Vagina (tissue), 2 donors: ENCODE data around the gene MCF2L. TPM values are rescaled to one million over a fixed set of nuclear protein-coding genes. Genes with fewer than 3 reads are reported as not detected.

Source experiments
- DNase-seq, 2 donors: peaks; one replicate each; pipeline ENCODE4 v3.0.0-alpha.2; 2017; ENCODE audit errors: extremely low spot score in 2 of 2
- H3K27ac ChIP-seq: fragments of 200-600 bp; sonication (generic); one replicate; pipeline ENCODE4 v1.5.1; 2019
- H3K27me3 ChIP-seq: fragments of 200-600 bp; sonication (generic); one replicate; pipeline ENCODE4 v1.5.1; 2019
- H3K36me3 ChIP-seq, 2 donors: fragments of 200-600 bp; sonication (generic); one replicate each; pipeline ENCODE4 v1.5.1; 2017 to 2019
- H3K4me1 ChIP-seq: fragments of 200-600 bp; sonication (generic); one replicate; pipeline ENCODE4 v1.5.1; 2019
- H3K4me3 ChIP-seq, 2 donors: fragments of 200-600 bp; sonication (generic); 1 replicate in 1 of 2; 2 replicates in 1 of 2; pipeline ENCODE4 v1.5.1; 2016 to 2019
- H3K9me3 ChIP-seq: fragments of 200-600 bp; sonication (generic); one replicate; pipeline ENCODE4 v1.5.1; 2019
- CTCF ChIP-seq, 3 experiments: fragments of 450-650 bp in 2 of 3; fragments of 200-600 bp in 1 of 3; sonication (generic) in 1 of 3; IDR thresholded peaks; one replicate each; pipeline ENCODE4 v1.5.1; 2017 to 2019; ENCODE audit warnings: antibody characterized with exemption in 3 of 3, mild to moderate bottlenecking in 2 of 3, moderate library complexity in 2 of 3
- POLR2A ChIP-seq, 2 donors: fragments of 450-650 bp; IDR thresholded peaks; one replicate each; pipeline ENCODE4 v1.6.1; 2017; ENCODE audit warnings: antibody characterized with exemption in 2 of 2, mild to moderate bottlenecking in 2 of 2, moderate library complexity in 2 of 2
- POLR2AphosphoS5 ChIP-seq, 2 donors: sonication (generic); formaldehyde crosslinking; IDR thresholded peaks; one replicate each; pipeline ENCODE4 v1.9.0; 2017; ENCODE audit warnings: antibody characterized with exemption in 2 of 2, mild to moderate bottlenecking in 2 of 2, low read depth in 1 of 2; ENCODE audit not compliant: insufficient read depth in 1 of 2
- intact Hi-C: fragments of 100-400 bp; cut with DNase I; formaldehyde crosslinking; loops from one replicate; pipeline ENCODE4 v1.15.1; 2023
- total RNA-seq: library from RNA; depleted of rRNA; stranded (reverse); fragments of >200 nt; gene quantifications from one replicate; pipeline ENCODE4 v1.2.3, GENCODE V29; 2016

The MCF2L gene
- total RNA-seq, 1 donor from 2014 or later: 45.4 TPM

- Histone ChIP-seq H3K4me3 (no peak overlapping the region), H3K4me1 (no peaks in the 10 kb centered on the region), H3K36me3 (no peaks in the 10 kb centered on the region), H3K9me3 (no peaks in the 10 kb centered on the region), H3K27ac (no peak overlapping the region), H3K27me3 (no peaks in the 10 kb centered on the region)
- TF ChIP-seq POLR2A (IDR thresholded peaks at IDR 0.05): no peak
- no peak for TF ChIP-seq POLR2AphosphoS5 (IDR thresholded peaks at IDR 0.05; ENCODE audit: insufficient read depth in 1 of 2, low read depth in 1 of 2)
- no peak for TF ChIP-seq CTCF (IDR thresholded peaks at IDR 0.05)
- intact Hi-C loops: no loop called here
- no peak for DNase-seq
Measured at GRCh38 chr13:113061271-113061625, 92.2 kb downstream of the MCF2L start.

- Histone ChIP-seq H3K4me1 (no peaks in the 10 kb centered on the region), H3K9me3 (no peaks in the 10 kb centered on the region), H3K27me3 (no peaks in the 10 kb centered on the region), H3K27ac (no peak overlapping the region), H3K4me3 (no peak overlapping the region), H3K36me3 (no peaks in the 10 kb centered on the region)
- intact Hi-C loops: no loop called here
- TF ChIP-seq POLR2A (IDR thresholded peaks at IDR 0.05): no peak
- no peak for TF ChIP-seq POLR2AphosphoS5 (IDR thresholded peaks at IDR 0.05; ENCODE audit: insufficient read depth in 1 of 2, low read depth in 1 of 2)
- no peak for TF ChIP-seq CTCF (IDR thresholded peaks at IDR 0.05)
- DNase-seq: no peak
Measured at GRCh38 chr13:113061796-113062425, 92.9 kb downstream of the MCF2L start.

- Histone ChIP-seq H3K4me3 (no peak overlapping the region), H3K27me3 (no peaks in the 10 kb centered on the region), H3K27ac (no peak overlapping the region), H3K36me3 (no peaks in the 10 kb centered on the region), H3K4me1 (no peaks in the 10 kb centered on the region), H3K9me3 (no peaks in the 10 kb centered on the region)
- intact Hi-C loops: no loop called here
- TF ChIP-seq POLR2AphosphoS5 (IDR thresholded peaks at IDR 0.05; ENCODE audit: insufficient read depth in 1 of 2, low read depth in 1 of 2) (no peak), POLR2A (IDR thresholded peaks at IDR 0.05) (no peak), CTCF (IDR thresholded peaks at IDR 0.05) (no peak)
- no peak for DNase-seq
Measured at GRCh38 chr13:113062691-113063090, 93.7 kb downstream of the MCF2L start.

GRCh38 chr13:113063091-113063491, 94.1 kb downstream of the MCF2L start:
- no peak for DNase-seq
- no peaks in the 10 kb centered on the region for H3K9me3 ChIP-seq
- intact Hi-C loops: no loop called here
- no peak overlapping the region for H3K27ac ChIP-seq
- H3K36me3 ChIP-seq: no peaks in the 10 kb centered on the region
- no peaks in the 10 kb centered on the region for H3K4me1 ChIP-seq
- H3K4me3 ChIP-seq: no peak overlapping the region
- H3K27me3 ChIP-seq: no peaks in the 10 kb centered on the region
- TF ChIP-seq POLR2AphosphoS5 (IDR thresholded peaks at IDR 0.05; ENCODE audit: insufficient read depth in 1 of 2, low read depth in 1 of 2) (no peak), CTCF (IDR thresholded peaks at IDR 0.05) (no peak), POLR2A (IDR thresholded peaks at IDR 0.05) (no peak)

- no peak overlapping the region for H3K4me3 ChIP-seq
- H3K4me1 ChIP-seq: no peaks in the 10 kb centered on the region
- H3K27me3 ChIP-seq: no peaks in the 10 kb centered on the region
- H3K27ac ChIP-seq: no peak overlapping the region
- no peaks in the 10 kb centered on the region for H3K9me3 ChIP-seq
- no peaks in the 10 kb centered on the region for H3K36me3 ChIP-seq
- DNase-seq: no peak
- peak in 1 of 2 donors; percentile 21 for TF ChIP-seq POLR2AphosphoS5 (IDR thresholded peaks at IDR 0.05; ENCODE audit: insufficient read depth in 1 of 2, low read depth in 1 of 2)
- TF ChIP-seq POLR2A (IDR thresholded peaks at IDR 0.05): no peak
- TF ChIP-seq CTCF (IDR thresholded peaks at IDR 0.05): no peak
- intact Hi-C loops: no loop called here
Measured at GRCh38 chr13:113064000-113064533, 95.1 kb downstream of the MCF2L start.
